Thymus (tissue), 11 donors: Measurements from ENCODE around the gene SRSF12. TPM values are rescaled to one million over a fixed set of nuclear protein-coding genes. Genes with fewer than 3 reads are reported as not detected.

ENCODE experiments used
- DNase-seq, 9 donors: peaks; one replicate each; pipeline ENCODE4 v3.0.0-alpha.2; 2013; ENCODE audit warnings: low spot score in 9 of 9, low read depth in 6 of 9, missing footprints in 1 of 9
- H3K27ac ChIP-seq, 2 donors: one replicate each; pipeline ENCODE4 v1.5.1; 2013; ENCODE audit warnings: control low read depth in 1 of 2, low read depth in 1 of 2, low read length in 1 of 2, mild to moderate bottlenecking in 1 of 2, moderate library complexity in 1 of 2
- H3K27me3 ChIP-seq, 2 donors: one replicate each; pipeline ENCODE4 v1.5.1; 2013; ENCODE audit warnings: low read length in 1 of 2; ENCODE audit not compliant: control insufficient read depth in 2 of 2, insufficient read depth in 1 of 2
- H3K36me3 ChIP-seq, 2 donors: one replicate each; pipeline ENCODE4 v1.5.1; 2013; ENCODE audit warnings: low read length in 1 of 2, mild to moderate bottlenecking in 1 of 2, moderate library complexity in 1 of 2; ENCODE audit not compliant: control insufficient read depth in 2 of 2, insufficient read depth in 2 of 2
- H3K4me1 ChIP-seq, 2 donors: one replicate each; pipeline ENCODE4 v1.5.1; 2013; ENCODE audit warnings: low read length in 2 of 2; ENCODE audit not compliant: control insufficient read depth in 2 of 2, insufficient read depth in 2 of 2
- H3K4me3 ChIP-seq, 2 donors: one replicate each; pipeline ENCODE4 v1.5.1; 2013; ENCODE audit warnings: low read length in 2 of 2, control low read depth in 1 of 2, mild to moderate bottlenecking in 1 of 2
- H3K9me3 ChIP-seq, 2 donors: one replicate each; pipeline ENCODE4 v1.5.1; 2013; ENCODE audit warnings: low read length in 1 of 2, mild to moderate bottlenecking in 1 of 2; ENCODE audit not compliant: control insufficient read depth in 2 of 2, insufficient read depth in 1 of 2
- WGBS: extraction: QIAGEN DNeasy Blood & Tissue Kit; methylation state at CpG from one replicate; pipeline ENCODE4 v1.1.7; 2013; 5-methylcytosine and 5-hydroxymethylcytosine counted together
- polyA plus RNA-seq: library from polyadenylated mRNA; stranded (reverse); fragments of 200-250 nt; gene quantifications from one replicate; pipeline ENCODE4 v1.2.3, GENCODE V29; 2013
- total RNA-seq: library from RNA; stranded (reverse); fragments of 120-200 nt; gene quantifications from one replicate; pipeline ENCODE4 v1.2.4, GENCODE V29; 2013
- donor health status: healthy.

Gene SRSF12
- total and polyA plus RNA-seq, 2 donors: 0.71 to 1.2 TPM

DNA sequence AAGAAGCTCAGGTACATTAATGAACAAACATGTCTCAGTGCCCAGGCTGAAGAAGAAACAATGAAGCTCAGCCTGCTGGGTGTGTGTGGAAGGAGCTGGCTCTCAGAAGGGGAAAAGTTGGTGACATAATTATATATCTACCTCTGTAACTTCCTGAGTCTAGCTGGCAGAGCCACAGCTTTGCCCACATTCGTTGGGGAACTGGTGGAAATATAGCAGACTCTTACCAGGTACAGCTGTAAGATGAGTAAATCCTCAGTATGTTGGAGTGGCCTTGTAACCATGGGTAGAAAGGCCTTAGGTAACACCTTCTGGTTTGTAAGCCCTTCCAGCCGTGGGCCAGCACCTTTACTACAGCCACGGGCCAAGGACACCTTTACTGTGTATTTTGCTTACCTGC is 67.2 kb downstream of the SRSF12 start:
- WGBS: 65% methylated on average over 3 of the region's 3 CpGs

DNA sequence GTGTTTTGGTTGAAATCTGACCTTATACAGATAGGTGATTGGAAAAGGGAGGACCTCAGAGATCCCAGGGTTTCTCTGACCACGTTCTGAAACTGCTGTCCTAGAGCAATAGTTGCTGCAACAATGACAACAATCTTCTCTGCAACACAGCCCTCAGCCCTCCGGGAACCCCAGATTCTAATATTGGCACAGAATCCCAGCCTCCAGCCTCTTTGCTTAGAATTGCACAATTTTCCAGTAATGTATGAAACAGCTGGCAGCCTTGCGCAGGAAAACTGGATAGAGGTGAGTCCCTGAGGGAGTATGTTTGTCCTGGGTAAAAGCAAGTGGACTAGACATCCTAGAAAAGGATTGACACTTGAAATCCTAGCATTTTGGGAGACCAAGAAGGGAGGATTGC is 67.7 kb downstream of the SRSF12 start:
- no peak for DNase-seq
- Histone ChIP-seq H3K27me3 (no peaks in the 10 kb centered on the region), H3K4me1 (no peaks in the 10 kb centered on the region), H3K9me3 (no peaks in the 10 kb centered on the region), H3K27ac (no peak overlapping the region), H3K36me3 (no peaks in the 10 kb centered on the region), H3K4me3 (no peak overlapping the region)
- 93% methylated on average over 3 of the region's 3 CpGs for WGBS

More for the DNA sequence above, 67.2 kb downstream of the SRSF12 start:
- Histone ChIP-seq H3K27ac (no peak overlapping the region), H3K27me3 (no peaks in the 10 kb centered on the region), H3K9me3 (no peaks in the 10 kb centered on the region), H3K4me1 (no peaks in the 10 kb centered on the region), H3K36me3 (no peaks in the 10 kb centered on the region), H3K4me3 (no peak overlapping the region)
- DNase-seq: no peak

DNA sequence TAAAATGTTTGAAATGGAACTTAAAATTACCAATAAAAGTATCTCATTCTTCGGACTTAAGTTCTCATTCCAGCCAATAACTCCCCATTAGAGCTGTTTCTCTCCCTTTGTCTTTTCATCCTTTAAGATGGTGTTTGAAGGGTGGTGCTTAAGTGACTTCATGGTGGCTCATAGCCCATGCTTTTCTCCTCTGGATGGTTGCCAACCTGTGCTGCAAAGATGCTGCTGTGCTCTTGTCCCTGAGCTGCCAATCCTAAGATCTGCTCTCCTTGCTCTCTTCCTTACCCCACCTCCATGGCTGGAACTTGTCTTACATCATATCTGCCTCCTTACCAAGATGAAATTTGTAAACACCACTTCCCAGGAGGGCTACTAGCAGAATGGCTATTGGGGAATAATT is 68.9 kb downstream of the SRSF12 start:
- WGBS: 89% methylated on average over 1 of the region's 1 CpG
- no peak overlapping the region for H3K27ac ChIP-seq
- no peaks in the 10 kb centered on the region for H3K27me3 ChIP-seq
- H3K4me3 ChIP-seq: no peak overlapping the region
- no peaks in the 10 kb centered on the region for H3K36me3 ChIP-seq
- H3K4me1 ChIP-seq: peaks cover 0 to 5% of the 10 kb centered on the region in 2 donors
- H3K9me3 ChIP-seq: no peaks in the 10 kb centered on the region
- no peak for DNase-seq

DNA sequence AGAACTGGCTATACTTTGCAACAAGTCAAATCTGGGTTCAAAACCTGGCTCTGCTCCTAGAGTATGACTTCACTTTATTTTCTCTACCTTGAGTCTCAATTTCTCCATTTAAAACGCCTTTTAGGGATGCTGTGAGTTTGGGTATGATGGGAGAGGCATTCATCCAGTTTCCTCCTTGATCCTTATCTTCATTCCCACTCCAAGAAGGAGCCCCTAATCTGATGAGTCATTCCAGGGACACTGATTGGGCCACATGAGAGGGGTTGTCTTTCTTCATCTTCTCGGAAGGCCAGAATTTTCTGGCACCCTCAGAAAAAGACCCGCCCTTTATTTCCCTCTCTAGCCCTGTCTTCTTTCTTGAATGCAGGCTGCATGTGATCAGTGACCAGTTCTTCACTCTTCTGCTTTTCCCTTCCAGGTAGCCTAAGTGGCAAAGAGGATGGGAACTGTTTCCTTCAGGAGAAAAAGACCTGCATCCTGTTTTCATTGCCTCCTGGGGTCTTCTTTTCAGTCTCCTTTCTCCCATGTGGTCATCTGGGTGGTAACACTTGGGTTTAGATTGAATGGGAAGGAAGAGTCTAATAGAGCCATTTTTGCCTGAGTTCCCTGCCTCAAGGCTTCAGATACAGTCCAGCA is 69.5 kb downstream of the SRSF12 start:
- H3K9me3 ChIP-seq: no peaks in the 10 kb centered on the region
- H3K36me3 ChIP-seq: no peaks in the 10 kb centered on the region
- H3K4me1 ChIP-seq: peaks cover 0 to 5% of the 10 kb centered on the region in 2 donors
- no peak overlapping the region for H3K27ac ChIP-seq
- H3K27me3 ChIP-seq: no peaks in the 10 kb centered on the region
- H3K4me3 ChIP-seq: no peak overlapping the region
- DNase-seq: no peak
- 97% methylated on average over 3 of the region's 3 CpGs for WGBS

DNA sequence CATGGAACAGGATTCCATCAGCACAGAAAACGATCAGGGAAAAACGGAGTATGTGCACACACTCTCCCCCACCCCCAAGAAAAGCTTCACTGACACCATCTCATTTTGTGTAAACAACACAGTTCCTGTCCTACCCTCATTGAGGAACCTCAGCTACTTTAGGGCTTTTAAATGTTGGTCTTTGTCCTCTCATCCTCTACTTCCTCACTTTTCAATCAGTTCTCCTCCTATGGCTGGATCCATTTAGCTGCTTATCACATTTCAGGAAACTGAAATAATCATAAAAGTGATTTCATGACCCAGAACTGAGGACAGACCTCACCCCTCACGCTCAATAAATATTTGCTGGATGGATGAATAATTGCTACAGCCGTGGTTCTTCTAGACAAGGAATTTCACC is 70.4 kb downstream of the SRSF12 start:
- DNase-seq: no peak
- H3K4me3 ChIP-seq: no peak overlapping the region
- WGBS: 94% methylated on average over 4 of the region's 4 CpGs

More for the DNA sequence above, 70.4 kb downstream of the SRSF12 start:
- H3K9me3 ChIP-seq: no peaks in the 10 kb centered on the region
- no peaks in the 10 kb centered on the region for H3K36me3 ChIP-seq
- no peaks in the 10 kb centered on the region for H3K27me3 ChIP-seq
- H3K27ac ChIP-seq: no peak overlapping the region
- peaks cover 0 to 5% of the 10 kb centered on the region in 2 donors for H3K4me1 ChIP-seq

Other genes with a start within 250 kb of the SRSF12 start
- 23.2 TPM for gene RNGTT, start 154.5 kb downstream of the SRSF12 start, total RNA-seq
- gene RNGTT, start 154.5 kb downstream of the SRSF12 start, polyA plus RNA-seq: 11.2 TPM
- gene PNRC1, start 37.3 kb downstream of the SRSF12 start, total RNA-seq: 114 TPM
- 230 TPM for gene PNRC1, start 37.3 kb downstream of the SRSF12 start, polyA plus RNA-seq
- 19.2 TPM for gene PM20D2, start 28.0 kb upstream of the SRSF12 start, total RNA-seq
- 17.2 TPM for gene PM20D2, start 28.0 kb upstream of the SRSF12 start, polyA plus RNA-seq
- under 0.01 TPM for gene GABRR1, start 99.3 kb upstream of the SRSF12 start, total RNA-seq
- 0.07 TPM for gene GABRR1, start 99.3 kb upstream of the SRSF12 start, polyA plus RNA-seq
- 0.42 TPM for gene GABRR2, start 197.2 kb upstream of the SRSF12 start, total RNA-seq
- 0.78 TPM for gene GABRR2, start 197.2 kb upstream of the SRSF12 start, polyA plus RNA-seq
- gene UBE2J1, start 234.7 kb upstream of the SRSF12 start, total RNA-seq: 45.7 TPM
- 41.2 TPM for gene UBE2J1, start 234.7 kb upstream of the SRSF12 start, polyA plus RNA-seq